H9 (cell line): Measurements from ENCODE around the gene FAM43A. TPM values are rescaled to one million over a fixed set of nuclear protein-coding genes. Genes with fewer than 3 reads are reported as not detected.

Experiments
- DNase-seq: peaks from one replicate; pipeline ENCODE4 v3.0.0-alpha.2; 2017
- H2AFZ ChIP-seq: one replicate; pipeline ENCODE4 v1.6.1; 2013; ENCODE audit warnings: mild to moderate bottlenecking, low read length, control low read depth, moderate library complexity
- H2AK5ac ChIP-seq: 2 replicates; pipeline ENCODE4 v1.6.1; 2013; ENCODE audit warnings: low read length, control low read depth, mixed read lengths; ENCODE audit not compliant: insufficient read length
- H2BK120ac ChIP-seq: one replicate; pipeline ENCODE4 v1.6.1; 2013; ENCODE audit warnings: low read depth, mild to moderate bottlenecking, low read length, control low read depth, inconsistent platforms; ENCODE audit not compliant: poor library complexity, severe bottlenecking
- H2BK12ac ChIP-seq: 2 replicates; pipeline ENCODE4 v1.6.1; 2013; ENCODE audit warnings: low read length, control low read depth, mixed read lengths, low read depth; ENCODE audit not compliant: insufficient read length
- H2BK15ac ChIP-seq: 2 replicates; pipeline ENCODE4 v1.6.1; 2013; ENCODE audit warnings: low read depth, low read length, control low read depth
- H2BK20ac ChIP-seq: one replicate; pipeline ENCODE4 v1.6.1; 2013; ENCODE audit warnings: low read depth, mild to moderate bottlenecking, low read length, control low read depth, inconsistent platforms; ENCODE audit not compliant: poor library complexity, severe bottlenecking
- H2BK5ac ChIP-seq: 2 replicates; pipeline ENCODE4 v1.6.1; 2013; ENCODE audit warnings: low read length, control low read depth, mixed read lengths; ENCODE audit not compliant: insufficient read length
- H3K14ac ChIP-seq: 2 replicates; pipeline ENCODE4 v1.6.1; 2013; ENCODE audit warnings: low read length, control low read depth; ENCODE audit not compliant: insufficient read depth
- H3K18ac ChIP-seq: 2 replicates; pipeline ENCODE4 v1.6.1; 2013; ENCODE audit warnings: low read depth, mild to moderate bottlenecking, mixed read lengths, low read length, control low read depth; ENCODE audit not compliant: insufficient read length
- H3K23ac ChIP-seq: 2 replicates; pipeline ENCODE4 v1.6.1; 2013; ENCODE audit warnings: low read length, control low read depth, mixed read lengths, low read depth; ENCODE audit not compliant: insufficient read length
- H3K23me2 ChIP-seq: 2 replicates; pipeline ENCODE4 v1.6.1; 2013; ENCODE audit warnings: low read depth, mild to moderate bottlenecking, mixed read lengths, low read length, control low read depth; ENCODE audit not compliant: insufficient read length, poor library complexity, severe bottlenecking
- H3K27ac ChIP-seq: 2 replicates; pipeline ENCODE4 v1.5.1; 2013; ENCODE audit warnings: low read length, control low read depth, mixed read lengths, low read depth; ENCODE audit not compliant: insufficient read length
- H3K27me3 ChIP-seq: 2 replicates; pipeline ENCODE4 v1.6.1; 2013; ENCODE audit warnings: low read length, control low read depth, inconsistent platforms; ENCODE audit not compliant: insufficient read depth
- H3K4ac ChIP-seq: 2 replicates; pipeline ENCODE4 v1.6.1; 2013; ENCODE audit warnings: low read depth, mild to moderate bottlenecking, control low read depth, inconsistent platforms, low read length, moderate library complexity
- H3K4me1 ChIP-seq: 2 replicates; pipeline ENCODE4 v1.6.1; 2013; ENCODE audit warnings: low read length, control low read depth, inconsistent platforms; ENCODE audit not compliant: insufficient read depth
- H3K4me2 ChIP-seq: 2 replicates; pipeline ENCODE4 v1.6.1; 2013; ENCODE audit warnings: low read length, control low read depth, mixed read lengths; ENCODE audit not compliant: insufficient read length, insufficient read depth
- H3K56ac ChIP-seq: 2 replicates; pipeline ENCODE4 v1.6.1; 2013; ENCODE audit warnings: low read depth, mild to moderate bottlenecking, mixed read lengths, low read length, control low read depth; ENCODE audit not compliant: insufficient read length
- H3K79me1 ChIP-seq: 2 replicates; pipeline ENCODE4 v1.6.1; 2013; ENCODE audit warnings: low read depth, mild to moderate bottlenecking, moderate library complexity, low read length, control low read depth, inconsistent platforms; ENCODE audit not compliant: insufficient read depth, poor library complexity, severe bottlenecking
- H3K79me2 ChIP-seq: 2 replicates; pipeline ENCODE4 v1.6.1; 2013; ENCODE audit warnings: low read length, control low read depth, inconsistent platforms; ENCODE audit not compliant: insufficient read depth
- H3K9ac ChIP-seq: 2 replicates; pipeline ENCODE4 v1.6.1; 2013; ENCODE audit warnings: low read length, control low read depth, mixed read lengths; ENCODE audit not compliant: insufficient read length; ENCODE audit errors: extremely low read depth
- H3K9me3 ChIP-seq: one replicate; pipeline ENCODE4 v1.6.1; 2013; ENCODE audit warnings: low read depth, low read length, inconsistent platforms; ENCODE audit not compliant: control insufficient read depth
- H3T11ph ChIP-seq: one replicate; pipeline ENCODE4 v1.6.1; 2013; ENCODE audit warnings: mild to moderate bottlenecking, low read length, control low read depth, inconsistent platforms
- H4K20me1 ChIP-seq: one replicate; pipeline ENCODE4 v1.6.1; 2013; ENCODE audit not compliant: control insufficient read depth, insufficient read length, insufficient read depth
- H4K5ac ChIP-seq: 2 replicates; pipeline ENCODE4 v1.6.1; 2013; ENCODE audit warnings: low read depth, mild to moderate bottlenecking, mixed read lengths, low read length, control low read depth; ENCODE audit not compliant: insufficient read length
- H4K8ac ChIP-seq: replicated peaks from 2 replicates; pipeline ENCODE4 v1.6.1; 2013; ENCODE audit warnings: low read length, control low read depth, mixed read lengths, low read depth; ENCODE audit not compliant: insufficient read length
- H4K91ac ChIP-seq: 2 replicates; pipeline ENCODE4 v1.6.1; 2013; ENCODE audit warnings: low read depth, mild to moderate bottlenecking, moderate library complexity, mixed read lengths, low read length, control low read depth; ENCODE audit not compliant: insufficient read length
- H3K27ac Mint-ChIP-seq, 3 experiments: 2 replicates in 2 of 3; 3 replicates in 1 of 3; pipeline ENCODE4 v1.8.0; 2020 to 2021; ENCODE audit warnings: mixed read lengths in 3 of 3, mild to moderate bottlenecking in 1 of 3, moderate library complexity in 1 of 3
- H3K27me3 Mint-ChIP-seq: 2 replicates; pipeline ENCODE4 v1.8.0; 2021; ENCODE audit warnings: low read depth, mild to moderate bottlenecking, moderate library complexity, mixed read lengths
- H3K36me3 Mint-ChIP-seq, 3 experiments: 2 replicates in 2 of 3; 3 replicates in 1 of 3; pipeline ENCODE4 v1.8.0; 2020 to 2021; ENCODE audit warnings: low read depth in 3 of 3, mixed read lengths in 3 of 3; ENCODE audit not compliant: insufficient read depth in 1 of 3
- H3K4me1 Mint-ChIP-seq, 2 experiments: 2 replicates each; pipeline ENCODE4 v1.8.0; 2020; ENCODE audit warnings: mixed read lengths in 2 of 2
- H3K4me3 Mint-ChIP-seq, 2 experiments: 2 replicates in 1 of 2; 3 replicates in 1 of 2; pipeline ENCODE4 v1.8.0; 2020 to 2021; ENCODE audit warnings: mild to moderate bottlenecking in 2 of 2, mixed read lengths in 2 of 2, moderate library complexity in 1 of 2
- H3K9me3 Mint-ChIP-seq, 2 experiments: 2 replicates in 1 of 2; 3 replicates in 1 of 2; pipeline ENCODE4 v1.8.0; 2020; ENCODE audit warnings: mild to moderate bottlenecking in 2 of 2, mixed read lengths in 2 of 2, moderate library complexity in 1 of 2
- CTCF ChIP-seq: fragments of 200-600 bp; sonication (generic); conservative IDR thresholded peaks from 3 replicates; pipeline ENCODE4 v1.8.0; 2021; ENCODE audit warnings: antibody characterized with exemption, mild to moderate bottlenecking
- WGBS: extraction: QIAGEN DNeasy Blood & Tissue Kit; methylation state at CpG from one replicate; pipeline ENCODE4 v1.1.7; 2013; ENCODE audit warnings: missing lambda C conversion rate, low lambda C conversion rate, mixed read lengths; ENCODE audit not compliant: insufficient read length; ENCODE audit errors: extremely low coverage; 5-methylcytosine and 5-hydroxymethylcytosine counted together
- total RNA-seq: library from RNA; stranded (reverse); gene quantifications from 2 replicates; pipeline ENCODE4 v1.2.1, GENCODE V29; 2021

FAM43A gene
- total RNA-seq, 1 experiment from 2014 or later = 2.7 TPM

- H4K20me1 ChIP-seq = no peaks in the 10 kb centered on the region
- H4K8ac ChIP-seq = no peak overlapping the region
- H4K91ac ChIP-seq = no peak overlapping the region
- H3K4me2 ChIP-seq = no peak overlapping the region
- DNase-seq = no peak
- H3K4ac ChIP-seq = no peak overlapping the region
- no peak overlapping the region for H3K56ac ChIP-seq
- Mint-ChIP-seq H3K9me3 (no peaks in the 10 kb centered on the region), H3K4me3 (no peak overlapping the region), H3K36me3 (no peaks in the 10 kb centered on the region), H3K27ac (no peak overlapping the region), H3K4me1 (peaks cover 3 to 4% of the 10 kb centered on the region in 2 experiments), H3K27me3 (no peaks in the 10 kb centered on the region)
- H3K79me1 ChIP-seq = no peaks in the 10 kb centered on the region
- no peak overlapping the region for H3T11ph ChIP-seq
- no peak for TF ChIP-seq CTCF
- H2BK20ac ChIP-seq = no peak overlapping the region
- H2BK15ac ChIP-seq = no peak overlapping the region
- H4K5ac ChIP-seq = no peak overlapping the region
- no CpG with 5 or more reads among the region's 6 CpGs for WGBS
- H3K79me2 ChIP-seq = no peaks in the 10 kb centered on the region
- H3K14ac ChIP-seq = no peak overlapping the region
- H3K23me2 ChIP-seq = peaks cover 4% of the 10 kb centered on the region
- no peak overlapping the region for H3K23ac ChIP-seq
- H2AK5ac ChIP-seq = no peak overlapping the region
- H2BK120ac ChIP-seq = no peak overlapping the region
- H3K27ac ChIP-seq = no peak overlapping the region
- no peaks in the 10 kb centered on the region for H3K9me3 ChIP-seq
- H2BK12ac ChIP-seq = no peak overlapping the region
- no peak overlapping the region for H2AFZ ChIP-seq
- no peak overlapping the region for H2BK5ac ChIP-seq
- no peak overlapping the region for H3K18ac ChIP-seq
- no peak overlapping the region for H3K9ac ChIP-seq
- H3K4me1 ChIP-seq = peaks cover 3% of the 10 kb centered on the region
- no peaks in the 10 kb centered on the region for H3K27me3 ChIP-seq
Measured at GRCh38 chr3:194711913-194712312, 26.2 kb downstream of the FAM43A start.
